ENCODE results near the gene GLMP.

The GLMP gene

GRCh38 chr1:156259805-156260204, 35.7 kb downstream of the GLMP start:
- Histone ChIP-seq H3K4me3 (ENCODE audit: low read length) (no peak overlapping the region), H3K4me1 (ENCODE audit: control insufficient read depth, insufficient read depth, low read length) (no peaks in the 10 kb centered on the region), H3K27me3 (ENCODE audit: control insufficient read depth, insufficient read depth, low read length) (no peaks in the 10 kb centered on the region), H3K9ac (ENCODE audit: low read length) (no peak overlapping the region), H3K36me3 (ENCODE audit: control insufficient read depth, insufficient read depth, low read length) (peaks cover 65% of the 10 kb centered on the region), H3K27ac (ENCODE audit: low read depth, low read length) (no peak overlapping the region)

GRCh38 chr1:156258859-156259258, 36.6 kb downstream of the GLMP start:
- Histone ChIP-seq H3K4me3 (ENCODE audit: low read length) (no peak overlapping the region), H3K36me3 (ENCODE audit: control insufficient read depth, insufficient read depth, low read length) (peaks cover 67% of the 10 kb centered on the region), H3K27me3 (ENCODE audit: control insufficient read depth, insufficient read depth, low read length) (no peaks in the 10 kb centered on the region), H3K27ac (ENCODE audit: low read depth, low read length) (no peak overlapping the region), H3K4me1 (ENCODE audit: control insufficient read depth, insufficient read depth, low read length) (no peaks in the 10 kb centered on the region), H3K9ac (ENCODE audit: low read length) (no peak overlapping the region)

GRCh38 chr1:156257711-156258110, 37.8 kb downstream of the GLMP start:
- Histone ChIP-seq H3K36me3 (ENCODE audit: control insufficient read depth, insufficient read depth, low read length) (peaks cover 69% of the 10 kb centered on the region), H3K4me1 (ENCODE audit: control insufficient read depth, insufficient read depth, low read length) (no peaks in the 10 kb centered on the region), H3K27ac (ENCODE audit: low read depth, low read length) (no peak overlapping the region), H3K27me3 (ENCODE audit: control insufficient read depth, insufficient read depth, low read length) (no peaks in the 10 kb centered on the region), H3K9ac (ENCODE audit: low read length) (no peak overlapping the region), H3K4me3 (ENCODE audit: low read length) (no peak overlapping the region)

- no peaks in the 10 kb centered on the region for H3K27me3 ChIP-seq (ENCODE audit: control insufficient read depth, insufficient read depth, low read length)
- no peak overlapping the region for H3K9ac ChIP-seq (ENCODE audit: low read length)
- no peaks in the 10 kb centered on the region for H3K4me1 ChIP-seq (ENCODE audit: control insufficient read depth, insufficient read depth, low read length)
- H3K4me3 ChIP-seq (ENCODE audit: low read length): no peak overlapping the region
- H3K27ac ChIP-seq (ENCODE audit: low read depth, low read length): no peak overlapping the region
- H3K36me3 ChIP-seq (ENCODE audit: control insufficient read depth, insufficient read depth, low read length): peaks cover 68% of the 10 kb centered on the region
These were observed 41.8 kb downstream of the GLMP start for GRCh38 chr1:156253634-156254033.

GRCh38 chr1:156251527-156251926, 44.0 kb downstream of the GLMP start:
- Histone ChIP-seq H3K4me3 (ENCODE audit: low read length) (no peak overlapping the region), H3K9ac (ENCODE audit: low read length) (no peak overlapping the region), H3K36me3 (ENCODE audit: control insufficient read depth, insufficient read depth, low read length) (peaks cover 52% of the 10 kb centered on the region)

GRCh38 chr1:156249593-156249992, 45.9 kb downstream of the GLMP start:
- H3K4me3 ChIP-seq (ENCODE audit: low read length): no peak overlapping the region
- H3K4me1 ChIP-seq (ENCODE audit: control insufficient read depth, insufficient read depth, low read length): peaks cover 3% of the 10 kb centered on the region
- H3K9ac ChIP-seq (ENCODE audit: low read length): no peak overlapping the region
- H3K27ac ChIP-seq (ENCODE audit: low read depth, low read length): no peak overlapping the region
- peaks cover 43% of the 10 kb centered on the region for H3K36me3 ChIP-seq (ENCODE audit: control insufficient read depth, insufficient read depth, low read length)
- peaks cover 21% of the 10 kb centered on the region for H3K27me3 ChIP-seq (ENCODE audit: control insufficient read depth, insufficient read depth, low read length)

More at GRCh38 chr1:156251527-156251926, 44.0 kb downstream of the GLMP start:
- Histone ChIP-seq H3K4me1 (ENCODE audit: control insufficient read depth, insufficient read depth, low read length) (peaks cover 3% of the 10 kb centered on the region), H3K27me3 (ENCODE audit: control insufficient read depth, insufficient read depth, low read length) (peaks cover 2% of the 10 kb centered on the region), H3K27ac (ENCODE audit: low read depth, low read length) (no peak overlapping the region)

- Histone ChIP-seq H3K9ac (ENCODE audit: low read length) (no peak overlapping the region), H3K27me3 (ENCODE audit: control insufficient read depth, insufficient read depth, low read length) (peaks cover 21% of the 10 kb centered on the region), H3K27ac (ENCODE audit: low read depth, low read length) (no peak overlapping the region), H3K4me1 (ENCODE audit: control insufficient read depth, insufficient read depth, low read length) (peaks cover 3% of the 10 kb centered on the region), H3K4me3 (ENCODE audit: low read length) (no peak overlapping the region), H3K36me3 (ENCODE audit: control insufficient read depth, insufficient read depth, low read length) (peaks cover 35% of the 10 kb centered on the region)
These were observed 47.2 kb downstream of the GLMP start for GRCh38 chr1:156248323-156248683.

GRCh38 chr1:156247460-156248322, 47.8 kb downstream of the GLMP start, which contains the start of gene PAQR6:
PAQR6 (minus strand) TSS chr1:156248056; CDS start chr1:156246731, 1,325 bp downstream.
- H3K27ac ChIP-seq (ENCODE audit: low read depth, low read length): no peak within 1 kb of the TSS
- no peak within 1 kb of the TSS for H3K4me3 ChIP-seq (ENCODE audit: low read length)
- H3K4me1 ChIP-seq (ENCODE audit: control insufficient read depth, insufficient read depth, low read length): peaks cover 3% of the 10 kb centered on the region
- H3K36me3 ChIP-seq (ENCODE audit: control insufficient read depth, insufficient read depth, low read length): peaks cover 29% of the 10 kb centered on the region
- peaks cover 21% of the 10 kb centered on the region for H3K27me3 ChIP-seq (ENCODE audit: control insufficient read depth, insufficient read depth, low read length)
- H3K9ac ChIP-seq (ENCODE audit: low read length): no peak within 1 kb of the TSS

- Histone ChIP-seq H3K36me3 (ENCODE audit: control insufficient read depth, insufficient read depth, low read length) (peaks cover 22% of the 10 kb centered on the region), H3K27me3 (ENCODE audit: control insufficient read depth, insufficient read depth, low read length) (peaks cover 21% of the 10 kb centered on the region), H3K9ac (ENCODE audit: low read length) (no peak overlapping the region), H3K27ac (ENCODE audit: low read depth, low read length) (no peak overlapping the region), H3K4me3 (ENCODE audit: low read length) (no peak overlapping the region), H3K4me1 (ENCODE audit: control insufficient read depth, insufficient read depth, low read length) (peaks cover 3% of the 10 kb centered on the region)
These were observed 48.6 kb downstream of the GLMP start for GRCh38 chr1:156246781-156247459.

- Histone ChIP-seq H3K36me3 (ENCODE audit: control insufficient read depth, insufficient read depth, low read length) (peaks cover 17% of the 10 kb centered on the region), H3K27me3 (ENCODE audit: control insufficient read depth, insufficient read depth, low read length) (peaks cover 21% of the 10 kb centered on the region), H3K4me3 (ENCODE audit: low read length) (peak overlapping the region; percentile 48), H3K27ac (ENCODE audit: low read depth, low read length) (no peak overlapping the region), H3K4me1 (ENCODE audit: control insufficient read depth, insufficient read depth, low read length) (peaks cover 3% of the 10 kb centered on the region), H3K9ac (ENCODE audit: low read length) (no peak overlapping the region)
These were observed 49.2 kb downstream of the GLMP start for GRCh38 chr1:156246241-156246780.

GRCh38 chr1:156245451-156246232, 49.8 kb downstream of the GLMP start:
- Histone ChIP-seq H3K9ac (ENCODE audit: low read length) (no peak overlapping the region), H3K36me3 (ENCODE audit: control insufficient read depth, insufficient read depth, low read length) (peaks cover 11% of the 10 kb centered on the region), H3K4me3 (ENCODE audit: low read length) (peak overlapping the region; percentile 48), H3K27me3 (ENCODE audit: control insufficient read depth, insufficient read depth, low read length) (peaks cover 21% of the 10 kb centered on the region), H3K27ac (ENCODE audit: low read depth, low read length) (no peak overlapping the region), H3K4me1 (ENCODE audit: control insufficient read depth, insufficient read depth, low read length) (peaks cover 3% of the 10 kb centered on the region)

GRCh38 chr1:156244712-156245111, 50.8 kb downstream of the GLMP start:
- peaks cover 4% of the 10 kb centered on the region for H3K36me3 ChIP-seq (ENCODE audit: control insufficient read depth, insufficient read depth, low read length)
- H3K4me3 ChIP-seq (ENCODE audit: low read length): no peak overlapping the region
- peaks cover 3% of the 10 kb centered on the region for H3K4me1 ChIP-seq (ENCODE audit: control insufficient read depth, insufficient read depth, low read length)

More at GRCh38 chr1:156244712-156245111, 50.8 kb downstream of the GLMP start:
- Histone ChIP-seq H3K27ac (ENCODE audit: low read depth, low read length) (no peak overlapping the region), H3K27me3 (ENCODE audit: control insufficient read depth, insufficient read depth, low read length) (peaks cover 21% of the 10 kb centered on the region), H3K9ac (ENCODE audit: low read length) (no peak overlapping the region)

Data from rectal smooth muscle tissue (tissue), 1 donor.